22Rv1 (cell line): ENCODE data around the gene NRF1.
"Not testable (repeated sequence)": the region's sequence is repeated elsewhere in the genome, so short reads cannot be mapped to it uniquely, and the experiment has no call there.

Experiments used
- H3K27ac ChIP-seq: fragments of 450-650 bp; 2 replicates; pipeline ENCODE4 v1.5.1; 2017
- ZFX ChIP-seq: fragments of 450-650 bp; IDR thresholded peaks from 2 replicates; pipeline ENCODE4 v1.6.1; 2017; ENCODE audit warnings: antibody characterized with exemption, borderline replicate concordance
- TF ChIP-seq, protein P1 (sequence below): fragments of 450-650 bp; IDR thresholded peaks from 2 replicates; pipeline ENCODE4 v1.5.1; 2017; ENCODE audit warnings: mild to moderate bottlenecking

The NRF1 gene

DNA sequence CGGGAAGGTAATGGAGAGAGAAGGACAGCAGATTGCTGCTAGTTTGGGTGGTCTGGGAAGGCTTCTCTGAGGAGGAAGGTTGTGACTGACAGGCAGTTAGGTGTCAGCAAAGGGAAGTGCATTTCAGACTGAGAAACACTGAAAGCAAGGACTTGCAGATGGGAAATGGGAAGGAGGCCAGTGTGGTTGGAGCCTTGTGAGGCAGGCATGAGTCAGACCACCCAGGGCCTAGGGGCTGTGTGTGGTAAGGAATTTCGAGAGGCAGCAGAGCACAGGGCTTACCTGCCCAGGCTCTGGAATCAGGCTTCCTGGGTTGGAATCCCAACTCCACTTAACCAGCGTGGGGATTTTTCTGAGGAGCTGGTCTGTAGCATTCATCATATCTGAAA is 53.5 kb downstream of the NRF1 start:
- H3K27ac ChIP-seq = no peak overlapping the region
- TF ChIP-seq ZFX = no peak

DNA sequence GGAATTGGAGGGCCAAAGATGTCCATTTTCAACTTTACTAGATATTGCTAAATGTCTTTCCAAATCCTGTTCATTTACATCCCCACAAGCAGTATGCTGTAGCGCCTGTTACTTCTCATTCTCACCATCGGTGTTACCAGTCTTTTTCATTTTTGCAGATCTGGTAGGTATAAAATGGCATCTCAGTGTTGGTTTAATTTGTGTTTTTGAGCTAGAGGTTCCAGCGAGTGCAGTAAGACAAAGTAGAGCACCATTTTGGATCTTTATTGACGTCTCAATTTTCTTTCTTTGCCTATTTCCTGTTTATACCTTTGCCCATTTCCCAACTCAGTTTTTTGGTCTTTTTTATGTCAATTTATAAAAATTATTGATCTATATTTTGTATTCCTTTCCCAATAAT is 55.6 kb downstream of the NRF1 start:
- TF ChIP-seq ZFX = no peak
- TF ChIP-seq, protein P1, sequence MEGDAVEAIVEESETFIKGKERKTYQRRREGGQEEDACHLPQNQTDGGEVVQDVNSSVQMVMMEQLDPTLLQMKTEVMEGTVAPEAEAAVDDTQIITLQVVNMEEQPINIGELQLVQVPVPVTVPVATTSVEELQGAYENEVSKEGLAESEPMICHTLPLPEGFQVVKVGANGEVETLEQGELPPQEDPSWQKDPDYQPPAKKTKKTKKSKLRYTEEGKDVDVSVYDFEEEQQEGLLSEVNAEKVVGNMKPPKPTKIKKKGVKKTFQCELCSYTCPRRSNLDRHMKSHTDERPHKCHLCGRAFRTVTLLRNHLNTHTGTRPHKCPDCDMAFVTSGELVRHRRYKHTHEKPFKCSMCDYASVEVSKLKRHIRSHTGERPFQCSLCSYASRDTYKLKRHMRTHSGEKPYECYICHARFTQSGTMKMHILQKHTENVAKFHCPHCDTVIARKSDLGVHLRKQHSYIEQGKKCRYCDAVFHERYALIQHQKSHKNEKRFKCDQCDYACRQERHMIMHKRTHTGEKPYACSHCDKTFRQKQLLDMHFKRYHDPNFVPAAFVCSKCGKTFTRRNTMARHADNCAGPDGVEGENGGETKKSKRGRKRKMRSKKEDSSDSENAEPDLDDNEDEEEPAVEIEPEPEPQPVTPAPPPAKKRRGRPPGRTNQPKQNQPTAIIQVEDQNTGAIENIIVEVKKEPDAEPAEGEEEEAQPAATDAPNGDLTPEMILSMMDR = no peak
- H3K27ac ChIP-seq = no peak overlapping the region

DNA sequence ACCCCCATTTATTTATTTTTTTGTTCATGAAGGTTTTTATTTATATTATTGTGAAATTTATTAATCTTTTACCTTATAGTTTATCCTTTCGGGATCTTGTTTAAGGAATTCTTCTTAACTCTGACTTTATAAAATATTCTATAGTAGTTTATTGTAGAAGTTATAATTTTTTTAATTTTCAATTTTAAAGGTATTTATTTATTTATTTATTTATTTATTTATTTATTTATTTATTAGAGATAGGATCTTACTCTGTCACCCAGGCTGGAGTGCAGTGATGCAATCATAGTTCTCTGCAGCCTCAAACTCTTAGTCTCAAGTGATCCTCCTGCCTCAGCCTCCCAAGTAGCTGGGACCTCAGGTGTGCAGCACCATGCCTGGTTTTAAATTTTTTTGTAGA is 56.0 kb downstream of the NRF1 start:
- no peak overlapping the region for H3K27ac ChIP-seq
- TF ChIP-seq, protein P1 = no peak
- TF ChIP-seq ZFX = no peak

GRCh38 chr7:129669901-129670300 is 58.4 kb downstream of the NRF1 start:
- TF ChIP-seq, protein P1 = no peak
- TF ChIP-seq ZFX = no peak

GRCh38 chr7:129670656-129671055 is 59.1 kb downstream of the NRF1 start:
- no peak for TF ChIP-seq ZFX
- TF ChIP-seq, protein P1 = no peak

More at GRCh38 chr7:129669901-129670300, 58.4 kb downstream of the NRF1 start:
- no peak overlapping the region for H3K27ac ChIP-seq

GRCh38 chr7:129671266-129671665 is 59.7 kb downstream of the NRF1 start:
- H3K27ac ChIP-seq = no peak overlapping the region
- no peak for TF ChIP-seq ZFX
- TF ChIP-seq, protein P1 = no peak

More at GRCh38 chr7:129670656-129671055, 59.1 kb downstream of the NRF1 start:
- no peak overlapping the region for H3K27ac ChIP-seq

- not testable (repeated sequence) for H3K27ac ChIP-seq
These were observed 63.0 kb downstream of the NRF1 start for GRCh38 chr7:129674475-129674874.

DNA sequence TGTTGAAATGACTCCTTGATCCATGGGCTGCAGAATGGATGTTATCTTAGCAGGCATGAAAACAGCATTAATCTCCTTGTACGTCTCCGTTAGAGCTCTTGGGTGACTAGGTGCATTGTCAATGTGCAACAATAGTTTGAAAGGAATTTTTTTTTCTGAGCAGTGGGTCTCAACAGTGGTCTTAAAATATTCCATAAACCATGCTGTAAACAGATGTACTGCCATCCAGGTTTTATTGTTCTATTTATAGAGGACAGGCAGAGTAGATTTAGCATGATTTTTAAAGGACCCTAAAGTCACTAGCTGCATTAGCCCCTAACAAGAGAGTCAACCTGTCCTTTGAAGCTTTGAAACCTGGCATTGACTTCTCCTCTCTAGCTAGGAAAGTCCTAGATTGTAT is 64.0 kb downstream of the NRF1 start:
- TF ChIP-seq, protein P1 = no peak
- TF ChIP-seq ZFX = no peak

More for the DNA sequence above, 64.0 kb downstream of the NRF1 start:
- no peak overlapping the region for H3K27ac ChIP-seq
